IMR-90 (cell line): Measurements from ENCODE around the gene SCAF4. TPM values are rescaled to one million over a fixed set of nuclear protein-coding genes. Genes with fewer than 3 reads are reported as not detected.

Source experiments
- ATAC-seq: fragments of 200-7000 bp; cut with Tn5 transposase; 2 replicates; pipeline ENCODE4 v1.9.1; 2020; ENCODE audit warnings: low read depth, mild to moderate bottlenecking, moderate library complexity
- BruUV-seq: library from RNA; stranded (reverse); fragments of 400-500 nt; replicated peaks from 2 replicates; lab custom pipeline; 2021; lab: Mats Ljungman, UMichigan
- CTCF ChIA-PET: fragments of 300-600 bp; formaldehyde crosslinking; extraction: SDS; loops from one replicate; lab custom pipeline; 2021; ENCODE audit warnings: antibody characterized with exemption; lab: Yijun Ruan, JAX
- POLR2A ChIA-PET: fragments of 300-600 bp; sonication (Branson Sonifier 250); formaldehyde crosslinking; loops from one replicate; lab custom pipeline; 2022; ENCODE audit warnings: antibody characterized with exemption; ENCODE audit not compliant: unreplicated experiment; lab: Charles Lee
- DNase-seq: peaks from one replicate; pipeline ENCODE4 v3.0.0; 2013
- H2AFZ ChIP-seq: replicated peaks from 2 replicates; pipeline ENCODE3; 2013; ENCODE audit warnings: low read length, mild to moderate bottlenecking; ENCODE audit not compliant: poor library complexity
- H2AK5ac ChIP-seq: 2 replicates; pipeline ENCODE4 v1.6.1; 2013; ENCODE audit warnings: low read depth, low read length, inconsistent platforms
- H2AK9ac ChIP-seq: replicated peaks from 2 replicates; pipeline ENCODE3; 2013; ENCODE audit warnings: mild to moderate bottlenecking, low read depth, low read length, moderate library complexity; ENCODE audit not compliant: poor library complexity
- H2BK120ac ChIP-seq: 2 replicates; pipeline ENCODE4 v1.6.1; 2013; ENCODE audit warnings: low read depth, low read length, inconsistent platforms
- H2BK15ac ChIP-seq: 3 replicates; pipeline ENCODE4 v1.6.1; 2013; ENCODE audit warnings: low read depth, low read length, inconsistent platforms
- H2BK20ac ChIP-seq: 2 replicates; pipeline ENCODE4 v1.6.1; 2013; ENCODE audit warnings: low read depth, mild to moderate bottlenecking, inconsistent platforms, low read length, moderate library complexity
- H2BK5ac ChIP-seq: 2 replicates; pipeline ENCODE4 v1.6.1; 2013; ENCODE audit warnings: mild to moderate bottlenecking, low read depth, low read length, inconsistent platforms; ENCODE audit not compliant: poor library complexity, severe bottlenecking
- H3K14ac ChIP-seq: replicated peaks from 2 replicates; pipeline ENCODE4 v1.6.1; 2013; ENCODE audit warnings: low read depth, low read length, inconsistent platforms
- H3K18ac ChIP-seq: 2 replicates; pipeline ENCODE4 v1.6.1; 2013; ENCODE audit warnings: low read depth, low read length, control low read depth
- H3K23ac ChIP-seq: 2 replicates; pipeline ENCODE4 v1.6.1; 2013; ENCODE audit warnings: low read depth, low read length, inconsistent platforms
- H3K27ac ChIP-seq: 2 replicates; pipeline ENCODE4 v1.5.1; 2013; ENCODE audit warnings: mild to moderate bottlenecking, control low read depth, low read length; ENCODE audit not compliant: insufficient read depth
- H3K27me3 ChIP-seq: 2 replicates; pipeline ENCODE4 v1.6.1; 2013; ENCODE audit warnings: low read length; ENCODE audit not compliant: control insufficient read depth, insufficient read depth
- H3K36me3 ChIP-seq: 2 replicates; pipeline ENCODE4 v1.6.1; 2013; ENCODE audit warnings: low read length, mixed read lengths; ENCODE audit not compliant: control insufficient read depth, insufficient read depth
- H3K4ac ChIP-seq: 2 replicates; pipeline ENCODE4 v1.6.1; 2013; ENCODE audit warnings: low read depth, low read length, inconsistent platforms
- H3K4me1 ChIP-seq: 2 replicates; pipeline ENCODE4 v1.6.1; 2013; ENCODE audit warnings: low read length, mixed read lengths; ENCODE audit not compliant: control insufficient read depth, insufficient read depth
- H3K4me2 ChIP-seq: 2 replicates; pipeline ENCODE4 v1.6.1; 2013; ENCODE audit warnings: low read depth, mild to moderate bottlenecking, control low read depth, low read length, moderate library complexity
- H3K4me3 ChIP-seq: 2 replicates; pipeline ENCODE4 v1.5.1; 2013; ENCODE audit warnings: low read depth, mild to moderate bottlenecking, control low read depth, low read length, moderate library complexity; ENCODE audit not compliant: insufficient read depth
- H3K56ac ChIP-seq: 2 replicates; pipeline ENCODE4 v1.6.1; 2013; ENCODE audit warnings: low read length, inconsistent platforms; ENCODE audit not compliant: insufficient read depth; ENCODE audit errors: extremely low read depth
- H3K79me1 ChIP-seq, 2 experiments: 2 replicates each; pipeline ENCODE4 v1.6.1; 2013; ENCODE audit warnings: low read length in 2 of 2, inconsistent platforms in 1 of 2, low read depth in 1 of 2
- H3K9ac ChIP-seq: 2 replicates; pipeline ENCODE4 v1.6.1; 2013; ENCODE audit warnings: low read depth, low read length, control low read depth
- H3K9me1 ChIP-seq: 2 replicates; pipeline ENCODE4 v1.6.1; 2013; ENCODE audit warnings: low read length, inconsistent platforms; ENCODE audit not compliant: insufficient read depth
- H3K9me3 ChIP-seq: 2 replicates; pipeline ENCODE4 v1.6.1; 2013; ENCODE audit warnings: low read length; ENCODE audit not compliant: control insufficient read depth, insufficient read depth
- H4K20me1 ChIP-seq: 2 replicates; pipeline ENCODE4 v1.6.1; 2013; ENCODE audit warnings: low read length, inconsistent platforms; ENCODE audit not compliant: insufficient read depth
- H4K5ac ChIP-seq: 2 replicates; pipeline ENCODE4 v1.6.1; 2013; ENCODE audit warnings: mild to moderate bottlenecking, low read depth, low read length, control low read depth
- H4K8ac ChIP-seq, 2 experiments: 2 replicates each; pipeline ENCODE4 v1.6.1; 2013; ENCODE audit warnings: low read depth in 2 of 2, low read length in 2 of 2, control low read depth in 1 of 2, inconsistent platforms in 1 of 2
- H4K91ac ChIP-seq: 2 replicates; pipeline ENCODE4 v1.6.1; 2013; ENCODE audit warnings: low read depth, low read length, inconsistent platforms; ENCODE audit not compliant: insufficient read depth
- BHLHE40 ChIP-seq: fragments of 150-350 bp; IDR thresholded peaks from 2 replicates; pipeline ENCODE4 v1.6.1; 2016; ENCODE audit warnings: mild to moderate bottlenecking, low read depth, low read length
- CEBPB ChIP-seq: IDR thresholded peaks from 2 replicates; pipeline ENCODE4 v1.6.1; 2012; ENCODE audit warnings: low read depth, low read length, improper control_type of control experiment
- CHD1 ChIP-seq: IDR thresholded peaks from 2 replicates; pipeline ENCODE4 v1.6.1; 2012; ENCODE audit warnings: low read depth, low read length, improper control_type of control experiment
- ELK1 ChIP-seq: fragments of 150-350 bp; IDR thresholded peaks from 2 replicates; pipeline ENCODE4 v1.6.1; 2016; ENCODE audit warnings: low read depth, mild to moderate bottlenecking, low read length, moderate library complexity, borderline replicate concordance
- MXI1 ChIP-seq: IDR thresholded peaks from 2 replicates; pipeline ENCODE4 v1.6.1; 2012; ENCODE audit warnings: low read depth, mild to moderate bottlenecking, low read length, moderate library complexity, borderline replicate concordance
- RAD21 ChIP-seq: IDR thresholded peaks from 2 replicates; pipeline ENCODE4 v1.6.1; 2012; ENCODE audit warnings: low read length, improper control_type of control experiment
- WGBS, 2 experiments: methylation state at CpG; one replicate each; pipeline versions ENCODE4 v1.1.5 to v1.1.7; 2013; ENCODE audit warnings: missing lambda C conversion rate in 2 of 2; ENCODE audit not compliant: insufficient read length in 1 of 2; ENCODE audit errors: extremely low coverage in 2 of 2; 5-methylcytosine and 5-hydroxymethylcytosine counted together
- dilution Hi-C: fragments of 300-500 bp; cut with HindIII; formaldehyde crosslinking; loops from one replicate; pipeline ENCODE4 v1.14.3; 2018; ENCODE audit warnings: low sequenced_read_pairs; ENCODE audit not compliant: unreplicated experiment
- in situ Hi-C: fragments of 300-500 bp; cut with MboI; formaldehyde crosslinking; loops from 3 replicates; pipeline ENCODE4 v1.14.3; 2019; ENCODE audit warnings: low sequenced_read_pairs, inconsistent platforms, mixed read lengths
- intact Hi-C: fragments of 100-400 bp; cut with micrococcal nuclease; formaldehyde crosslinking; loops from 2 replicates; pipeline ENCODE4 v1.10.0; 2022
- polyA plus RNA-seq, 3 experiments: library from polyadenylated mRNA; depleted of rRNA; stranded (reverse); fragments of >200 nt; gene quantifications; 2 replicates each; pipeline ENCODE4 v1.2.3, GENCODE V29; 2012; ENCODE audit warnings: low replicate concordance in 1 of 3
- total RNA-seq: library from RNA; depleted of rRNA; stranded (reverse); fragments of >200 nt; gene quantifications from 2 replicates; pipeline ENCODE4 v1.2.3, GENCODE V29; 2012
- TF ChIP-seq, protein P1 (sequence below): fragments of 150-350 bp; IDR thresholded peaks from 2 replicates; pipeline ENCODE4 v1.6.1; 2017; ENCODE audit warnings: mild to moderate bottlenecking, antibody characterized with exemption, low read length, low read depth
- TF ChIP-seq, protein P2 (sequence below): conservative IDR thresholded peaks from 2 replicates; pipeline ENCODE4 v1.5.1; 2012; ENCODE audit warnings: mild to moderate bottlenecking, low read depth, low read length, improper control_type of control experiment

The SCAF4 gene
- total and polyA plus RNA-seq, 2 of the 4 experiments (the other 2 are of a cell fraction): 2.7 to 12.1 TPM

DNA sequence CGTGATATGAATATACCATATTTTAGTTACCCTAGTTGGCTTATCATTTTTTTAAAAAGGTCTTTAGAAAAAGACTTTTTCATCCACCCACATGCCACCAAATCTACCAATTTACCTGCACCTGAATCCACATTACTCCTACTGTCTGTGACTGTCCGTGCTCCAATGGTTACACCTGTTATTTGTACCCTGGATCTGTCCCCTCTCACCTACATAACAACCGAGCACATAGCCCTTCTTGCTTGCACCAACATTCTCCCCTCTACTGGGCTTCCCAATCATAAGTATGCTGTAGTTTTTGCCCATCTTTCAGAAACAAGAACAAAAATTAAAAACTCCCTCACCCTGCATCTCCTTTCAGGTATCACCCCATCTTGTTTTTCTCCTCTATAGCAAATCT, 54.9 kb downstream of the SCAF4 start:
- no peak overlapping the region for H2AK5ac ChIP-seq
- H3K4me2 ChIP-seq: no peak overlapping the region
- H3K23ac ChIP-seq: no peak overlapping the region
- H3K9me1 ChIP-seq: no peaks in the 10 kb centered on the region; the same call in 1 of the 2 replicates
- TF ChIP-seq, protein P1, sequence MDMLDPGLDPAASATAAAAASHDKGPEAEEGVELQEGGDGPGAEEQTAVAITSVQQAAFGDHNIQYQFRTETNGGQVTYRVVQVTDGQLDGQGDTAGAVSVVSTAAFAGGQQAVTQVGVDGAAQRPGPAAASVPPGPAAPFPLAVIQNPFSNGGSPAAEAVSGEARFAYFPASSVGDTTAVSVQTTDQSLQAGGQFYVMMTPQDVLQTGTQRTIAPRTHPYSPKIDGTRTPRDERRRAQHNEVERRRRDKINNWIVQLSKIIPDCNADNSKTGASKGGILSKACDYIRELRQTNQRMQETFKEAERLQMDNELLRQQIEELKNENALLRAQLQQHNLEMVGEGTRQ: no peak
- TF ChIP-seq CEBPB (no peak), BHLHE40 (no peak), CHD1 (no peak), MXI1 (no peak), RAD21 (no peak), ELK1 (no peak)
- TF ChIP-seq, protein P2, sequence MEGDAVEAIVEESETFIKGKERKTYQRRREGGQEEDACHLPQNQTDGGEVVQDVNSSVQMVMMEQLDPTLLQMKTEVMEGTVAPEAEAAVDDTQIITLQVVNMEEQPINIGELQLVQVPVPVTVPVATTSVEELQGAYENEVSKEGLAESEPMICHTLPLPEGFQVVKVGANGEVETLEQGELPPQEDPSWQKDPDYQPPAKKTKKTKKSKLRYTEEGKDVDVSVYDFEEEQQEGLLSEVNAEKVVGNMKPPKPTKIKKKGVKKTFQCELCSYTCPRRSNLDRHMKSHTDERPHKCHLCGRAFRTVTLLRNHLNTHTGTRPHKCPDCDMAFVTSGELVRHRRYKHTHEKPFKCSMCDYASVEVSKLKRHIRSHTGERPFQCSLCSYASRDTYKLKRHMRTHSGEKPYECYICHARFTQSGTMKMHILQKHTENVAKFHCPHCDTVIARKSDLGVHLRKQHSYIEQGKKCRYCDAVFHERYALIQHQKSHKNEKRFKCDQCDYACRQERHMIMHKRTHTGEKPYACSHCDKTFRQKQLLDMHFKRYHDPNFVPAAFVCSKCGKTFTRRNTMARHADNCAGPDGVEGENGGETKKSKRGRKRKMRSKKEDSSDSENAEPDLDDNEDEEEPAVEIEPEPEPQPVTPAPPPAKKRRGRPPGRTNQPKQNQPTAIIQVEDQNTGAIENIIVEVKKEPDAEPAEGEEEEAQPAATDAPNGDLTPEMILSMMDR: no peak
- dilution Hi-C loops (no loop called here), intact Hi-C loops (no loop called here), in situ Hi-C loops (no loop called here)
- ChIA-PET CTCF (no interaction called here), POLR2A (no interaction called here)
- H3K4me1 ChIP-seq: no peaks in the 10 kb centered on the region
- H3K9ac ChIP-seq: no peak overlapping the region
- H3K18ac ChIP-seq: no peak overlapping the region
- no peak overlapping the region for H3K56ac ChIP-seq
- no peak overlapping the region for H3K14ac ChIP-seq
- BruUV-seq: no TSS peak
- H3K4me3 ChIP-seq: no peak overlapping the region
- H3K27me3 ChIP-seq: no peaks in the 10 kb centered on the region
- no peak overlapping the region for H3K4ac ChIP-seq
- peaks cover 7% of the 10 kb centered on the region for H3K36me3 ChIP-seq
- no peak overlapping the region for H2AFZ ChIP-seq
- H2BK20ac ChIP-seq: no peak overlapping the region
- H4K8ac ChIP-seq: no peak overlapping the region
- ATAC-seq (no peak), DNase-seq (no peak)
- 100% methylated on average over 1 of the region's 3 CpGs; no CpG with 5 or more reads in 1 of the 2 experiments for WGBS, 2 experiments
- no peak overlapping the region for H2BK15ac ChIP-seq
- H4K20me1 ChIP-seq: no peaks in the 10 kb centered on the region; the same call in 1 of the 2 replicates
- H2BK5ac ChIP-seq: no peak overlapping the region
- H2AK9ac ChIP-seq: no peak overlapping the region
- no peaks in the 10 kb centered on the region for H3K9me3 ChIP-seq
- H2BK120ac ChIP-seq: no peak overlapping the region
- H3K27ac ChIP-seq: no peak overlapping the region
- H4K5ac ChIP-seq: no peak overlapping the region
- H3K79me1 ChIP-seq: peaks cover 7 to 30% of the 10 kb centered on the region in 2 experiments; a peak in 3 of 4 replicates
- H4K91ac ChIP-seq: no peak overlapping the region
